Ishikawa (cell line): Measurements from ENCODE around the gene FBXL20.

Experiments used
- FOXM1 ChIP-seq: IDR thresholded peaks from 2 replicates; pipeline ENCODE4 v1.6.1; 2012; ENCODE audit warnings: low read depth, borderline replicate concordance
- TAF1 ChIP-seq: IDR thresholded peaks from 2 replicates; pipeline ENCODE4 v1.6.1; 2012; ENCODE audit warnings: low read depth, mild to moderate bottlenecking

DNA sequence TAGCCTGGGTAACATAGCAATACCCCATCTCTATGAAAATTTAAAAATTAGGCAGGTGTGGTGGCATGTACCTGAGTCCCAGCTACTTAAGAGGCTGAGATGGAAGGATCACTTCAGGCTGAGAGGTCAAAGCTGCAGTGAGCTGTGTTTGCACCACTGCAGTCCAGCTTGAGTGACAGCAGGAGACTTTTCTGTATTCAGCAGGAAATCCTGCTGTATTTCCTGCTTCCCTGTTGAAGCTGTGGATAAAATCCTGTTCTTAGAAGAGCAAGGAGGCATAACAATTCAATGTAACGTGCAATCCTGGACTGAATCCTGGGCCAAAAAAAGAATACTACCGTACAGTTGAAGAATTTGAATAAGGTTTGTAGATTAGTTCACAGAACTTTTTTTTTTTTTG, 62.2 kb downstream of the FBXL20 start:
- TF ChIP-seq TAF1 = no peak
- TF ChIP-seq FOXM1 = no peak
